ENCODE measurements around the gene HCFC1R1.

DNA sequence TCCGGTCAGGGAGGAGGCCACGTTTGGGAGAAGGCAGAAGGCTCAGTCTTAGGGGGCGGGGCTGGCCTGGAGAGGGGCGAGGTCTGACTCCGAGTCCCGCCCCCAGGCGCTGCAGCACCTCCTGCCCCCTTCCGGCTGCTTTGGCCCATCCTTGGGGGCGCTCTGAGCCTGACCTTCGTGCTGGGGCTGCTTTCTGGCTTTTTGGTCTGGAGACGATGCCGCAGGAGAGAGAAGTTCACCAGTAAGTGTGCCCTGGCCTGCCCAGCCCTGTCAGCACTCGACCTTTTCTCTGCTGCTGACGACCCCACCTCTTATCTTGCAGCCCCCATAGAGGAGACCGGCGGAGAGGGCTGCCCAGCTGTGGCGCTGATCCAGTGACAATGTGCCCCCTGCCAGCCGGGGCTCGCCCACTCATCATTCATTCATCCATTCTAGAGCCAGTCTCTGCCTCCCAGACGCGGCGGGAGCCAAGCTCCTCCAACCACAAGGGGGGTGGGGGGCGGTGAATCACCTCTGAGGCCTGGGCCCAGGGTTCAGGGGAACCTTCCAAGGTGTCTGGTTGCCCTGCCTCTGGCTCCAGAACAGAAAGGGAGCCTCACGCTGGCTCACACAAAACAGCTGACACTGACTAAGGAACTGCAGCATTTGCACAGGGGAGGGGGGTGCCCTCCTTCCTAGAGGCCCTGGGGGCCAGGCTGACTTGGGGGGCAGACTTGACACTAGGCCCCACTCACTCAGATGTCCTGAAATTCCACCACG is 2.1 kb downstream of the HCFC1R1 start:
- TF ChIP-seq REST (IDR thresholded peaks at IDR 0.05; ENCODE audit: unreplicated experiment): no peak
- TF ChIP-seq POLR2AphosphoS5 (IDR thresholded peaks at IDR 0.05; ENCODE audit: low read depth): no peak
- TF ChIP-seq, protein P1, sequence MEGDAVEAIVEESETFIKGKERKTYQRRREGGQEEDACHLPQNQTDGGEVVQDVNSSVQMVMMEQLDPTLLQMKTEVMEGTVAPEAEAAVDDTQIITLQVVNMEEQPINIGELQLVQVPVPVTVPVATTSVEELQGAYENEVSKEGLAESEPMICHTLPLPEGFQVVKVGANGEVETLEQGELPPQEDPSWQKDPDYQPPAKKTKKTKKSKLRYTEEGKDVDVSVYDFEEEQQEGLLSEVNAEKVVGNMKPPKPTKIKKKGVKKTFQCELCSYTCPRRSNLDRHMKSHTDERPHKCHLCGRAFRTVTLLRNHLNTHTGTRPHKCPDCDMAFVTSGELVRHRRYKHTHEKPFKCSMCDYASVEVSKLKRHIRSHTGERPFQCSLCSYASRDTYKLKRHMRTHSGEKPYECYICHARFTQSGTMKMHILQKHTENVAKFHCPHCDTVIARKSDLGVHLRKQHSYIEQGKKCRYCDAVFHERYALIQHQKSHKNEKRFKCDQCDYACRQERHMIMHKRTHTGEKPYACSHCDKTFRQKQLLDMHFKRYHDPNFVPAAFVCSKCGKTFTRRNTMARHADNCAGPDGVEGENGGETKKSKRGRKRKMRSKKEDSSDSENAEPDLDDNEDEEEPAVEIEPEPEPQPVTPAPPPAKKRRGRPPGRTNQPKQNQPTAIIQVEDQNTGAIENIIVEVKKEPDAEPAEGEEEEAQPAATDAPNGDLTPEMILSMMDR (conservative IDR thresholded peaks at IDR 0.05; ENCODE audit: low read depth in 2 of 2): peak; percentile 54 to 72
- TF ChIP-seq STAT1 (IDR thresholded peaks at IDR 0.05; ENCODE audit: unreplicated experiment): no peak
- no peak for TF ChIP-seq ETS1 (IDR thresholded peaks at IDR 0.05)
- no peak for TF ChIP-seq EZH2 (IDR thresholded peaks at IDR 0.05; ENCODE audit: low read depth, unreplicated experiment)
- TF ChIP-seq NANOG (IDR thresholded peaks at IDR 0.05; ENCODE audit: borderline replicate concordance): no peak
- TF ChIP-seq CREB1 (CRISPR knock-in tag; IDR thresholded peaks at IDR 0.05; ENCODE audit: low read depth): no peak
- no peak for TF ChIP-seq JUNB (IDR thresholded peaks at IDR 0.05; ENCODE audit: unreplicated experiment)
- TF ChIP-seq EZH2phosphoT487 (IDR thresholded peaks at IDR 0.05; ENCODE audit: unreplicated experiment): no peak
- no peak for TF ChIP-seq ZNF331 (CRISPR knock-in tag; IDR thresholded peaks at IDR 0.05; ENCODE audit: low read depth)
- TF ChIP-seq ZNF462 (CRISPR knock-in tag; IDR thresholded peaks at IDR 0.05): no peak

All from GM23338 (cell line).